NCI-H69 (cell line): ENCODE data around the gene SPARCL1.
"Not testable (repeated sequence)": the region's sequence is repeated elsewhere in the genome, so short reads cannot be mapped to it uniquely, and the experiment has no call there.

Source experiments
- DNase-seq: peaks from one replicate; lab custom pipeline; 2025; lab: John Stamatoyannopoulos, UW

The SPARCL1 gene, protein sequence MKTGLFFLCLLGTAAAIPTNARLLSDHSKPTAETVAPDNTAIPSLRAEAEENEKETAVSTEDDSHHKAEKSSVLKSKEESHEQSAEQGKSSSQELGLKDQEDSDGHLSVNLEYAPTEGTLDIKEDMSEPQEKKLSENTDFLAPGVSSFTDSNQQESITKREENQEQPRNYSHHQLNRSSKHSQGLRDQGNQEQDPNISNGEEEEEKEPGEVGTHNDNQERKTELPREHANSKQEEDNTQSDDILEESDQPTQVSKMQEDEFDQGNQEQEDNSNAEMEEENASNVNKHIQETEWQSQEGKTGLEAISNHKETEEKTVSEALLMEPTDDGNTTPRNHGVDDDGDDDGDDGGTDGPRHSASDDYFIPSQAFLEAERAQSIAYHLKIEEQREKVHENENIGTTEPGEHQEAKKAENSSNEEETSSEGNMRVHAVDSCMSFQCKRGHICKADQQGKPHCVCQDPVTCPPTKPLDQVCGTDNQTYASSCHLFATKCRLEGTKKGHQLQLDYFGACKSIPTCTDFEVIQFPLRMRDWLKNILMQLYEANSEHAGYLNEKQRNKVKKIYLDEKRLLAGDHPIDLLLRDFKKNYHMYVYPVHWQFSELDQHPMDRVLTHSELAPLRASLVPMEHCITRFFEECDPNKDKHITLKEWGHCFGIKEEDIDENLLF

DNA sequence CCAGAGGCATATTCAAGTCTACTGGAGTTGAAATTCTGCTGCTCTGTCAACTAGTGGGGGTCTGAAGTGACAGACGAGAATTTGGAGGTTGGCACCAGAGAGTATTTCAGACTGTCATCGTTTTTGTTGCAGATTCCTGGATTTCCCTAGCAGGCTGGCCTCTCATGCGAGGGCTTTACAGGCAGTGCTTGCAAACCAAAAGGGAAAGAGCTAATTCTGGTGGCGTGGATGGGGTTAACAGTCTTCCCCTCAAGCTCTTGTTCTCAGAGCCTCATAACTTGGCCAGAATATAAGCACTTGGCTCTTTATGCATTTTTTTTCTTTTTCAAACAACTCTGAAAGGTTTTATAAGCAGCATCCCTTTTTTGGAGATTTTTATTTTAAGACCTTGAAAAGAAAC is at the start of gene SPARCL1:
Gene SPARCL1 (minus strand): TSS at position 190 of the 400 bp plus-strand sequence. CDS start 29,802 bp downstream, outside the sequence.
- DNase-seq, result no peak

DNA sequence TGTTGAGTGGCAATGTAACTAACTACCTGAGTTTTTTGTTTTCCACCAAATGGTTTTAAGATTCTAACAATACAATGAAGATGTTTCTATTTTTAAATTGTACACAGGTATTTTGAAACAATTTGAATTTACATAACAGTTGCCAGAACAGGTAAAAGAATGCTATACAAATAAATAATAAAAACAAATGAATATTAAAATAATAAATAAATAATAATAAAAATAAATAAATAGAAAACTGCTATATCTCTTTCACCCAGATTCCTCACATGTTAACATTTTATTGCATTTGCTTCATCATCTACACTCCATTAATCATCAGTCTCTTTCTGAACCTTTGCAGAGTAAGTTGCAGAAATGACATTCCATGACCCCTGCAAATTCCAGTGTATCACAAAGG is 46.8 kb upstream of the SPARCL1 start:
- no peak for DNase-seq

DNA sequence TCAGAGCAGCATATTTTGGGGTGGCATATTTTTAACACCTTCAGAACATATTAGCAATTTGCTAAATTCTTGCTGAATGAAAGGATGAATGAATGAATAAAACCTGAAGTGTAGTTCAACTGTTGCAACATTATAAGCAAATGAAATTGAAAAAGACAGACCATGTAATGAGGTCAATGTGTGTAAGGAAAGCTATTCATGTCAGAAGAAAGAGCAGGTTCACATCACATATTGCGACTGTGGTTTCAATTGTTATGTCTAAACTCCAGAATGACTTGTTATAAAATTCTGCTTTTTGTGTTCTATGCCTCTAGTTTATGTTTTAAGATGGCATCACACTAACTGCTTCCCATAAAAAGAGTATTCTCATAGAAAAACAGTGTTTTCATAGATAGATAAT is 46.2 kb upstream of the SPARCL1 start:
- DNase-seq, result no peak

DNA sequence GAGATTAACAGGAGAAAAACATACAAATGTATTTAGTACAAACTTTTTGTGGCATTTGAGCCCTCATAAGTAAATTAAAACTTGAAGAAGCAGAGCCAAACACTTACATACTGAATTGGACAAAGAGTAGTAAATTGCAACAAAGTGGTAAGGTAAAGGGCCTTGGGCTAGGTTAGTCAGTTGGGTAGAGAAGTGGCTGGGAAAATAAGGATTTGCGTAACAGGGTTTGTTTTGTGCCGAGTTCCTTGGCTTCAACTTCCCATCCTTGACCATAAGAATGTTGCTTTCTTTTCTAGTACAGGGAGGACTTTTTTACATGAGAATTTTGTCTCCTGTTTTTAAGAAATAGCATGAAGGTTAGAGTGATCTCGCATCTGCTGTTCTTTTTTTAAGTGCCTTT is 45.8 kb upstream of the SPARCL1 start:
- DNase-seq, result no peak

DNA sequence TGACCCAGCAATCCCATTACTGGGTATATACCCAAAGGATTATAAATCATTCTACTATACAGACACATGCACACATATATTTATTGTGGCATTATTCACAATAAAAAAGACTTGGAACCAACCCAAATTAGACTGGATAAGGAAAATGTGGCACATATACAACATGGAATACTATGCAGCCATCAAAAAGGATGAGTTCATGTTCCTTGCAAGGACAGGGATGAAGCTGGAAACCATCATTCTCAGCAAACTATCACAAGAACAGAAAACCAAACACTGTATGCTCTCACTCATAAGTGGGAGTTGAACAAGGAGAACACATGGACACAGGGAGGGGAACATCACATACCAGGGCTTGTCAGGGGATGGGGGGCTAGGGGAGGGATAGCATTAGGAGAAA is 45.2 kb upstream of the SPARCL1 start:
- DNase-seq, result not testable (repeated sequence)

DNA sequence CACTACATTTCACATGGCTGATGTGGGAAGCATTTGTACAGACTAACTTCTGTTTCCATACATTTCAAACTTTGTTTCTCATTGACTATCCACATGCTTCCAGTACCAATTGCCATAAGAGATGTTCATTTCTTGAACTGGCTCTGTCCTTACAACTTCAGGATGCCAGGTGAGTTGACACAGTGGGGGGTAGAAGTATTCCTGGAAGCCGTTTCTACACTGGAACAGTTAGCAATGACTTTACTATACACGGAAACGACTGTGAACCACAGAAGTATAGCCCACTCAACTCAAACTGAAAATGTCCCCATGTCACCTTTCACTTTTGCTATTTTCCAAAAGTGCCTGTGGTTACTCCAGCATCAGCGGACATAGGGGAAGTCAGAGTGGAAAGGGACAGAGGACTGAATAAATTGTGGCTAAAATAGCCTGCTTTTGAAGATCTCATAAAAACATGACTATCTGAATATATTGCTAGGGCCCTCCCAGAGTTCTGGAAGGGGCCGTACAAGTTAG is 41.2 kb upstream of the SPARCL1 start:
- no peak for DNase-seq

DNA sequence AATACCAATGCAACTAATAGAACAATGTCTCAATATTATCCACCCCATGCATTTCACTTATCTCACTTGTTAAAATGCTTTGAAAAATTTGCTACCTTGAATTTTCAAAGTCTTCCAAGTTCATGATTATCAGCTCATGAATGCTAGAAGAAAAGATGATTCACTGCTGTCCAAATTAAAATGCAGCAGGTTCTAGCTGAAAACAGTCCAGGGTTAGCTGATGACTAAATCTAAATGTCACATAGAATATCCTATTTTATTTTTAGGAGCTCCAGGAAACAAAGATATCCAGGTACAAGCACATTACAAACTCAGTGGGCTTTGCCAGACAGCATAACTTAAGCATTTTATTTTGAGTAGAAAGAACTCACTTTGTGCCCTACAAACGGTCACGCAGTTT is 38.0 kb upstream of the SPARCL1 start:
- no peak for DNase-seq

DNA sequence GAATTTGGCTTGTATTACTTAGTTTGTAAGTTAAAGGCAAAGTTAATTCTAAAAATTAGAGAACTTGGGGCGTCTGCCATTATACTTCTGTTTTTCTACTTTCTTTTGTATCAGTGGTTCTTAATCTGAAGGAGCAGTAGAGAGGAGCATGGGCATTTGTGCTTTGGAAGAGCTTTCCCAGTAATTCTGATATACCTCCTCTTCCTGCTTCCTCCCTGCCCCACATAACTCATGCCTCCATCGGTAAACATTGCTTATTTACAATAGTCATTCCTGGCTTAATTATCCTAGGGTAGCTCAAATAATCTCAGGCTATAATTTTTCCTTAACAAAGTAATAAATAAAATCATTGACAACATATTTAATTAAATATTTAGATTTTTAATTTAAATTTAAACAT is 37.1 kb upstream of the SPARCL1 start:
- DNase-seq, result peak; percentile 65

DNA sequence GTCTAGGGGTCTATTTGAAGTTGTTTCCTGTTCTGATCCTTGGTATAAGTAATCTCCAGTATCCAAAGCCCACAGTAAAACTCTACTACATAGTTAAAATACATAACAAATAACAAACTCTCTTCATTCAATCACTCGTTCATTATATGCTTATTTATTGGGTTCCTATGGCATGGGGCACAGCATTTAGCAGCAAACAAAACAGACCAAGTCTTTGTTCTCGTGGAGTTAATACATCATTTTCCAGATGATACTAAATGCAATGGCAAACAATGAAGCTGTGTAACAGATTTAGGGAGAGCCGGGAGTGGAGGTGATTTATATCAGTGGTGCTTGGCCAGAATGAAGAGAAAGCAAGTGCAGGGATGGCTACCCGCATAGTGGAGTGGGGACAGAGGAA is 36.6 kb upstream of the SPARCL1 start:
- peak; percentile 44 for DNase-seq

DNA sequence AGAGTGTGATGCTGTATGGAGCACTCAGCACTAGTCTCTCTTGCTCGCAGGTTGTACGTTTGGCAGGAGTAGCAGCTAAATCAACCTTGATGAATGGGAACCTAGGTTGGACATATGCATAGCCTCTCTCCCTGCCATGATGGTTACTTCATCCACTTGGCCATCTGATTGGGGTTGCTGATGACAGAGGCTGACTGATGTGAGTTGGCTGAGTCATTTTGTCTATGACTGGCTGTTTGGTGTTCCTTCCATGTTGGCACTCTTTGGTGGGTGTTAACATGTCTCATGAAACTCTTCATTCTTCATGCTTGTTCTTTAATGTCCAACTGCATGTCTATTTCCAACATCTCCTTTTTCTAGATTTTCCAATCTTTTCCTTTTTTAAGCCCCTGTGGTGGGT is 31.6 kb upstream of the SPARCL1 start:
- DNase-seq, result no peak

DNA sequence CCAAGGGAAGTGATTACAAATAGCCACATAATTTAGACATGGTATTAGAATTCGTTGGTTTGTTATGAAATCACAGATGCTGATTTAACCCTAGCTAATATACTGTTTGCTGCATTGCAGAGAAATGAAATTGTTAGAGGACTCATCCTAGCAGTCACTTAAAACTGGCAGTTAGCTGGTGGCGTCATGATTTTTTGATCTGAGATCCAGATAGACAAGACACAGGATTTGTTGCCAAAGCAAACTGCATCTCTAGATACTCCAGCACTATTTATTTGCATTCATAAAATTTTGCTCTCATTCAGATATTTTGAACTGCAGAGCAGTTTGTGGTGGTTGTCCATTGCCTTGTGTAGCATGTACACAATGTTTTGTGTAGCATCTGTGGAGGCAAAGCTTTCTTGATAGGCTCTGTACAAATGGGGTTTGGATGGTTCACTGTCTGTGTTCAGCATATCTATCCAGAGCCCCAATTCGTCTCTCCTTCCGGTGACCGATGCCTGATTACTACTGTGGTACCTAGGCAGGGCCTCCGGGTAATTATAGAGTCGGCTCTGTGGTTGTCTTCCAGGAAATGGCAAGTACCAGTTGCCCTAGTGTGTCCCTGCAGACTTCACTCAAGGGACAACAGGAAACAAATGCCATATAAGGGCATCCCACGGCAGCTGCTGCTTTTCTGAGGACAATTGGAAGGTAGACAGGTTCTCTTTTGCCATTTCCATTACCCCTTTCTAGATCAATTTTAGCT is 30.1 kb upstream of the SPARCL1 start:
- DNase-seq, result peak; percentile 91

DNA sequence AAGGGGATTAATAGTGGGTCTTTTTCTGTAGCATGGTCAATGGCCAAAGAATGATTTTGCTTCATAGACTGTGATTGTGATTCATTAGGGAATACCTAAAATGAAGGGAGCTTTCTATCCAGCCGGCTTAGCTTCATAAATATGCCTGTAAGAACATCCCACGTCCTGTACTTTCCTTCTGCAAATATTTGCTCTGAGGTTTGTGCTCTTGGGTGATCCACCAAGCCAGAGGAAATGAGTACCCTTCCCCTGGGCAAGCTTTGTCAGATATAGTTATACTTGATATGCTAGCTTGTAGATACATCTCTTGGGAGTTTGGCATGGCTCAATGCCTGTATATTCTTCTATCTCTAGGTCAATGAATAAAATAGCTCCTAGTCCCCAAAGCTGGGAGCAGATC is 28.2 kb upstream of the SPARCL1 start:
- peak; percentile 60 for DNase-seq

DNA sequence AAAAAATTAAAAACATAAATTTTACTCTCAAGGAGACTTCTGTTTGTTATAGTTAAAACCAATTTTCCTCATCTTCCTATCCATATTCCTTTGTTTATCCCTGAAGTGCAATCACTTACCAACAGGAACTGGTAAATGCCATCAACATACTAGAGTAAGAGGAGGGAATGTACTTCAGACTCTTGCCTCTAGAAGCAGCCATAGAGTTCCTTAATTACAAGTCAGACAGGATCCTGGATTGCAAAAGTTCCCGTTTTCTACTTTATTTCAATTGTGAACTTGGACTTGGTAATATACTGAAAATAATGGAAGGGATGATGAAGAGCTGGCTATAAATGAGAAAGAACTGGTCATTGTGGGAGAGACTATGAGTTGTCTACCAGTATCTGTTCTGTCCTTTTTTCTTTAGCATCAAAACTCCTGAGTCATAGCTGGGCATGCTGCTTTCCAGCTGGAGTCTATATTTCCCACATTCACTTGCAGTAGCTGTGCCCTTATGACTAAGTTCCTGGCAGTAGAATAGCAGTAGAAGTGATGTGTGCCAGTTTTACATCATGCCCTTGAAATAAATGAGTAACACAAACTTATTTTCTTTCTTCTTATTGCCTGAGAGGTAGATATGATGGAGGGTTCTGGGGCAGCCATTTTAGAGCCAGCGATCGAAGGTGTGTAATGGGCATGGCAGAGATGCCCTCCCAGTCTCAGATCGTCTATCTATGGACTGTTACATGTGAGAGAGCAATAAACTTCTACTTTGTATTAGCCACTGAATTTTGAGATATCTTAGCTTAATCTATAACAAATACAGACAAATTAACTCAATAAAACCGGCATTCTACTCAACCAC is 26.8 kb upstream of the SPARCL1 start:
- no peak for DNase-seq

DNA sequence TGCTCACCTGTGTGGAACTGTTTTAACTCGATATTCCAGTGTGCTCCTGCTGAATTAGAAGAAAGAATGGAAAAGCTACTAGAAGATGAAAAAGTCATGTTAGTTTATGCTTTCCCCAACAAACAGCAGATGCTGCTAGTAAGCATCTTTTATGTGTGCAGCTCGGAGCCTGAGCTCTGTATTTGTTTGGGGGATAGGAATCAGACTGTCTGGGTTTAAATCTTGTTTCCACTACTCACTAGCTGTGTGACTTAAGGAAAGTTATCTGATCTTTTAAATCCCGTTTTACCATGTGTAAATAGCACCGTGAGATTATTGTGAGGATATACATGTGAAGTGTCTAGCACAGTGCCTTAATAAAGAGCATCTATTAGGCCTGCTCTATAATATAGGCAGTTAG is 24.0 kb upstream of the SPARCL1 start:
- DNase-seq, result no peak

DNA sequence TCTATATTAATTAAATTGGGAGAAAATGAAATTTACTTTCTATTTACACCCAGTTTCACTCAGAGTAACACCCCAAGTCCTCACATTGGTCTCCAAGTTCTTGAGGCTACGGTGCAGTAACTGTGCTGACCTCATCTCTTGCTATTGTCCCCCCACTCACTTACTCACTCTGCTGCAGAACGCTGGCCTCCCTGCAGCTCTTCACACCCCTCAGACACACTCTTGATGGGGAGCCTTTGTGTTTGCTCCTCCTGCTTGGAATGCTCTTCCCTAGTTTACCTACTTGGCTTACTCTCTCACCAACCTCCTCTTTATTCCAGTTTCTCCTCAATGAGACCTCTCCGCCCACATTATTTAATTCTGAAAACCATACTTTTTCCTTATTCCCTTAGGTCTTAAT is 22.2 kb upstream of the SPARCL1 start:
- DNase-seq, result no peak

DNA sequence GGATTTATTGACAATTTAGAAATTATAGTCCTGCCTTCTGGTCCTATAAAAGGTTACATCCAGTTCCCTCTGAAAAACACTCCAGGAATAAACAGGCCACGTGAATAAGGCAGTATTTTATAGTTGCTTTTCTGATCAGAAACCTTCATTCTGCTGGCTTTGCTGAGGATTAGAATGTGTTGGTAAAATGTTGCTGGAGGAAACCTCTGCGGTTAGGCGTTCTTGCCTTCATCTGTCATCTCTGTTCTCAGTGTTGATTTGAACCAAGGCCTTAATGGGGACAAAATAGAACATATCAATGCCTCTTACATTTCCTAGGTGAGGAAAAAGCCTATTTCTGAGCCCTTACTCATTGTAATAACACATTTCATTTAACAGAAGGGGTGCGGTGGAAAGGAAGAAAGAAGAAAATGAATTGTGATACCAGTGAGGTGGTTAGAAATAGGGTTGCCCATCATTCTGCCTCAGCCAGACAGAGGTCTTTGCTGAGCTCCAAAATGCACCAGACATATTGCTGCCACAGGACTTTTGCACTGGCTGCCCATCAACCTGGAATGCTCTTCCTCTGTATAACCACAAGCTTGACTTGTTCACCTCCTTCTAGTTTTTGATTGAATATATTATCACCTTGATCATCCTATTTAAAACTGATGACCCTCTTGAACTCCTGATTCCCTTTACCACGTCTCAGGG is 18.0 kb upstream of the SPARCL1 start:
- DNase-seq, result no peak

DNA sequence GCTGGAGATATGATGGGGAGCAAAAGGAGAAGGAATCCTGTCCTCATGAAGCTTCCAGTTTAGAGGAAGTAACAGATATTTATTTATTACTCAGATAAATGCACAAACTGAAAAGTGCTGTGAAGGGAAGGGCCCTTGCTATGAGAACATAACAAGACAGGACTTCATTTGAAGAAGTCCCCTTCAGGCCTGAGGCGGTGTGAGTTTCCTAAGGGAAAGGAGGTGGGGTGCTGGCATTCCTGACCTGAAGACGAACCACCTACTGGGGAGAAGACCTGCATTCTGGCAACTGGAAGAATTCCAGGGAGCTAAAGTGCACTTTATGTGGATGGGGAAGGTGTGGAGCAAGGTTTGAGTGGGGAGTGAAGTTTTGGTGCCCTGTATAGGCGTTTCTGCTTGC is 15.9 kb upstream of the SPARCL1 start:
- DNase-seq, result no peak

DNA sequence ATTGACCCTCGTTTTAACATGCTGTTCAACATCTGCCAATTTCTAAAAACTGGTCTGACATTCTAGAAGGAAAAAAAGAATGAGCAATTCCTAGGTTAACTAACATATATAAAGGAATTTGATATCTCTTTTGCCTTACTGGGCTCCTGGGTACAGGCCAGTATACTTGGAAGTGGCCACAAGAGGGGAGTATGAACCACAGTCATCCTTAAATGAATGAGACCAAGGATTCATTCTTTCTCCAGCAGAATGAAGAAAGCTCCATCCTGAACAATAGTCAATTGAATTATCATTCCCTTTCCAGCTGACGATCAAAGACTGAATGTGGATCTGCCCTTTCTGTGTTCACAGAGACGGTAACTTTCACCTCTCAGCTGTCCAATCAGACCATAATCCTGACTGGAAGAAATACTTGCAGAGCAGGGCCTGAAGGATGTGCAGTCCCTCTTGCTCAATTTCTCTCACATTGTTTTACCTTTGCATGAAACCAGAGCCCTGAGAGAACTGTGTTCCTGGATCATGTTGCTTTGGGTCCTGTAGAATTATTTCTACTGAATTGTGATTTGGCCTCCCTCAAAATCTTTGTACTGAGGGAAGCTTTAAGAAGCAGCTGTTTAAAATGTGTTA is 14.8 kb upstream of the SPARCL1 start:
- peak; percentile 41 for DNase-seq

DNA sequence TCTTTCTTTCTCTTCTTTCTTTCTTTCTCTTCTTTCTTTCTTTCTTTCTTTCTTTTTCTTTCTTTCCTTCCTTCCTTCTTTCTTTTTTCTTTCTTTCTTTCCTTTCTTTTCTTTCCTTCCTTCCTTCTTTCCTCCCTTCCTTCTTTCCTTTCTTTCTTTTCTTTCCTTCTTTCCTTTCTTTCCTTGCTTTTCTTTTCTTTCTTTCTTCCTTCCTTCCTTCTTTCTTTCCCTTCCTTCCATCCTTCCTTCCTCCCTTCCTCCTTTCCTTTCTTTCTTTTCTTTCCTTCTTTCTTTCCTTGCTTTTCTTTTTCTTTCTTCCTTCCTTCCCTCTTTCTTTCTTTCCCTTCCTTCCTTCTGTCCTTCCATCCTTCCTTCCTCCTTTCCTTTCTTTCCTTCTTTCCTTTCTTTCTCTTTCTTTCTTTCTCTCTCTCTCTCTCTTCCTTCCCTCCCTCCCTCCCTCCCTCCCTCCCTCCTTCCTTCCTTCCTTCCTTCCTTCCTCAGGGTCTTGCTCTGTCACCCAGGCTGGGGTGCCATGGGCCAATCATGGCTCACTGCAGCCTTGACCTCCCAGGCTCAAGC is 13.6 kb upstream of the SPARCL1 start:
- DNase-seq, result no peak
